Astrocyte (in vitro differentiated cells and primary cell): ENCODE results near the gene ARID2.

ENCODE experiments used
- EZH2 ChIP-seq: IDR thresholded peaks from 2 replicates; pipeline ENCODE4 v1.6.1; 2012; ENCODE audit warnings: mild to moderate bottlenecking, low read length, inconsistent platforms; ENCODE audit not compliant: insufficient read depth
- TF ChIP-seq, protein P1 (sequence below): IDR thresholded peaks from 2 replicates; pipeline ENCODE4 v1.5.1; 2011; ENCODE audit warnings: low read depth, mild to moderate bottlenecking, inconsistent platforms, low read length, moderate library complexity; ENCODE audit not compliant: insufficient read depth

DNA sequence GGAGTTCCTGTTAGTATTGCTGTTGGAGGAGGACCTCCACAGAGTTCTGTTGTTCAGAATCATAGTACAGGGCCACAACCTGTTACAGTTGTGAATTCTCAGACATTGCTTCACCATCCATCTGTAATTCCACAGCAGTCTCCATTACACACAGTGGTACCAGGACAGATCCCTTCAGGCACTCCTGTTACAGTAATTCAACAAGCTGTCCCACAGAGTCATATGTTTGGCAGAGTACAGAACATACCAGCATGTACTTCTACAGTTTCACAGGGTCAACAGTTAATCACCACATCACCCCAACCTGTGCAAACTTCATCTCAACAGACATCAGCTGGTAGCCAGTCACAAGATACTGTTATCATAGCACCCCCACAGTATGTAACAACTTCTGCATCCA lies 120.8 kb downstream of the ARID2 start:
- TF ChIP-seq, protein P1, sequence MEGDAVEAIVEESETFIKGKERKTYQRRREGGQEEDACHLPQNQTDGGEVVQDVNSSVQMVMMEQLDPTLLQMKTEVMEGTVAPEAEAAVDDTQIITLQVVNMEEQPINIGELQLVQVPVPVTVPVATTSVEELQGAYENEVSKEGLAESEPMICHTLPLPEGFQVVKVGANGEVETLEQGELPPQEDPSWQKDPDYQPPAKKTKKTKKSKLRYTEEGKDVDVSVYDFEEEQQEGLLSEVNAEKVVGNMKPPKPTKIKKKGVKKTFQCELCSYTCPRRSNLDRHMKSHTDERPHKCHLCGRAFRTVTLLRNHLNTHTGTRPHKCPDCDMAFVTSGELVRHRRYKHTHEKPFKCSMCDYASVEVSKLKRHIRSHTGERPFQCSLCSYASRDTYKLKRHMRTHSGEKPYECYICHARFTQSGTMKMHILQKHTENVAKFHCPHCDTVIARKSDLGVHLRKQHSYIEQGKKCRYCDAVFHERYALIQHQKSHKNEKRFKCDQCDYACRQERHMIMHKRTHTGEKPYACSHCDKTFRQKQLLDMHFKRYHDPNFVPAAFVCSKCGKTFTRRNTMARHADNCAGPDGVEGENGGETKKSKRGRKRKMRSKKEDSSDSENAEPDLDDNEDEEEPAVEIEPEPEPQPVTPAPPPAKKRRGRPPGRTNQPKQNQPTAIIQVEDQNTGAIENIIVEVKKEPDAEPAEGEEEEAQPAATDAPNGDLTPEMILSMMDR: no peak
- TF ChIP-seq EZH2: no peak
